ENCODE results near the gene CCBE1. TPM values are rescaled to one million over a fixed set of nuclear protein-coding genes. Genes with fewer than 3 reads are reported as not detected.

The CCBE1 gene
- total and polyA plus RNA-seq, 12 donors = 4.8 to 56.8 (median 26.4) TPM

DNA sequence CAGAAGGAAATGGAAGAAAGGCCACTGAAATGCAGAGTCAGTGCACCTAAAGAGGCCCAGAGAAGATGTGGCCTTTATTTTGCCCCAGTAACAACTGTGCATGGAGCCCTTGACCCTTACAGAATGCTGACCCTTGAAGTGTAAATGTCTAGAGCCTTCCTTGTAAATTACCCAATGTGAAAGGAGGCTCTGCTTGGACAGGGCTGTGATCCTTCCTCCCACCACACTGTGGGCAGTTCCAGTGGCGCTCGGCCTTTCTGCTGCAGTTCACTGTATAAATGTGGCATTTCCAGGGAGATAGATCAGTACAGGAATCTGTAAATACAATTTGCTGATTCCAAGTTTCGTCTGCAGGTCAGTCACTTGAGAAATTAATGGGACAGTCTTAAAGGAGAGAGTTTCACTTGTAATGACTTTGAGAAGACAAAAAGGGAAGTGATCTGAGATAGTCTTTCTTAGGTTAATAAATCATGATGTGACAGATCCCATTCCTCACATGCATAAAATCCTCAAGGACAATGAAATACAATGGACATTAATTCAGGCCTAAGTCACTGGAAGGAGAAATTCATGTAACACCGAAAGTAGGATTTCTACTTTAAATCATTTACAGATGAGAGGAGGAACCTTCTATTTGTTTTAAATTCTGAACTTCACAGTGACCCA, 204.3 kb downstream of the CCBE1 start:
- H3K27me3 ChIP-seq = no peaks in the 10 kb centered on the region
- 74 to 76% (median 75%) methylated on average over 4 of the region's 4 CpGs for WGBS, 4 donors
- H3K4me1 ChIP-seq (replicated peaks in 1 of 2) = no peaks in the 10 kb centered on the region
- DNase-seq = no peak
- intact Hi-C loops (cut with DNase I) = no loop called here
- no peaks in the 10 kb centered on the region for H3K9me3 ChIP-seq (replicated peaks in 1 of 3)
- no peaks in the 10 kb centered on the region for H3K36me3 ChIP-seq (replicated peaks in 1 of 2)
- H3K4me3 ChIP-seq = no peak overlapping the region
- no peak overlapping the region for H3K27ac ChIP-seq
- no peak for TF ChIP-seq POLR2A (IDR thresholded peaks at IDR 0.05)
- TF ChIP-seq, protein P1, sequence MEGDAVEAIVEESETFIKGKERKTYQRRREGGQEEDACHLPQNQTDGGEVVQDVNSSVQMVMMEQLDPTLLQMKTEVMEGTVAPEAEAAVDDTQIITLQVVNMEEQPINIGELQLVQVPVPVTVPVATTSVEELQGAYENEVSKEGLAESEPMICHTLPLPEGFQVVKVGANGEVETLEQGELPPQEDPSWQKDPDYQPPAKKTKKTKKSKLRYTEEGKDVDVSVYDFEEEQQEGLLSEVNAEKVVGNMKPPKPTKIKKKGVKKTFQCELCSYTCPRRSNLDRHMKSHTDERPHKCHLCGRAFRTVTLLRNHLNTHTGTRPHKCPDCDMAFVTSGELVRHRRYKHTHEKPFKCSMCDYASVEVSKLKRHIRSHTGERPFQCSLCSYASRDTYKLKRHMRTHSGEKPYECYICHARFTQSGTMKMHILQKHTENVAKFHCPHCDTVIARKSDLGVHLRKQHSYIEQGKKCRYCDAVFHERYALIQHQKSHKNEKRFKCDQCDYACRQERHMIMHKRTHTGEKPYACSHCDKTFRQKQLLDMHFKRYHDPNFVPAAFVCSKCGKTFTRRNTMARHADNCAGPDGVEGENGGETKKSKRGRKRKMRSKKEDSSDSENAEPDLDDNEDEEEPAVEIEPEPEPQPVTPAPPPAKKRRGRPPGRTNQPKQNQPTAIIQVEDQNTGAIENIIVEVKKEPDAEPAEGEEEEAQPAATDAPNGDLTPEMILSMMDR (IDR thresholded peaks at IDR 0.05) = no peak

DNA sequence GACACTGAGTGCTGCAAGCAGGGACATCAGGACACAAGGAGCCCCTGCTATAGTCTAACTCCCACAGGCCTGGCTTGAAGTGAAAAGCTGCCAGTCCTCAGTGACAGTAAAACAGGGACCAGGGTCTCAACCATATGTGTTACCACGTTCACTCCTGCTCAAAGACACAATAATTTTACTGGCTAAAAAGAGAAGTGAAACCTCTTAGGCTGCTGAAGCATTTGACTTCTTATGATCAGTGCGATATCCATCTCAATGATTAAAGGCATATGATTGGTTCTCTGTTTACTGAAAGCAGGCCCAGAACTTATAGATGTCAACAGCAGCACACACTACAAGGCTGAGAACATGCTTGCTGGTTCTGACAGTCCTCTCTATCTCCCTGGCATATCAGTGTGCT, 208.3 kb downstream of the CCBE1 start:
- Histone ChIP-seq H3K27me3 (no peaks in the 10 kb centered on the region), H3K9me3 (replicated peaks in 1 of 3) (no peaks in the 10 kb centered on the region), H3K4me3 (no peak overlapping the region), H3K27ac (no peak overlapping the region), H3K4me1 (replicated peaks in 1 of 2) (peaks cover 0 to 10% of the 10 kb centered on the region in 2 donors), H3K36me3 (replicated peaks in 1 of 2) (no peaks in the 10 kb centered on the region)
- intact Hi-C loops (cut with DNase I) = no loop called here
- 66 to 91% (median 82%) methylated on average over 2 of the region's 2 CpGs for WGBS, 4 donors
- DNase-seq = no peak
- TF ChIP-seq, protein P1 (IDR thresholded peaks at IDR 0.05) = no peak
- TF ChIP-seq POLR2A (IDR thresholded peaks at IDR 0.05) = no peak

DNA sequence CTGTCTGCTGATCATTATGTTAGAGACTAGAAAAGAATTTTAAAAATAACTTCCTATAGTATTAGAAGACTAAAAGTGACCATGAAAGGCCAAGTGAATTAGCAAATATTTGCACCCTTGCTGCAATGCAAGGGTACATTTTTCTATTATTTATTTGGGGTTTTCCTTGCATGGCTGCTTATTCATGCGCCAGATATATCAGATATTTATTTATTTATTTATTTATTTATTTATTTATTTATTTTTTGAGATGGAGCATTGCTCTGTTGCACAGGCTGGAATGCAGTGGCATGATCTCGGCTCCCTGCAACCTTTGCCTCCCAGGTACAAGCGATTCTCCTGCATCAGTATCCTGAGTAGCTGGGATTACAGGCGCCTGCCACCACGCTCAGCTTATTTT, 211.8 kb downstream of the CCBE1 start:
- Histone ChIP-seq H3K36me3 (replicated peaks in 1 of 2) (no peaks in the 10 kb centered on the region), H3K27me3 (no peaks in the 10 kb centered on the region), H3K9me3 (replicated peaks in 1 of 3) (no peaks in the 10 kb centered on the region), H3K4me3 (no peak overlapping the region), H3K27ac (no peak overlapping the region), H3K4me1 (replicated peaks in 1 of 2) (peaks cover 0 to 10% of the 10 kb centered on the region in 2 donors)
- DNase-seq = no peak
- TF ChIP-seq POLR2A (IDR thresholded peaks at IDR 0.05) = no peak
- TF ChIP-seq, protein P1 (IDR thresholded peaks at IDR 0.05) = no peak
- intact Hi-C loops (cut with DNase I) = no loop called here
- 76 to 95% (median 83%) methylated on average over 5 of the region's 5 CpGs for WGBS, 4 donors

DNA sequence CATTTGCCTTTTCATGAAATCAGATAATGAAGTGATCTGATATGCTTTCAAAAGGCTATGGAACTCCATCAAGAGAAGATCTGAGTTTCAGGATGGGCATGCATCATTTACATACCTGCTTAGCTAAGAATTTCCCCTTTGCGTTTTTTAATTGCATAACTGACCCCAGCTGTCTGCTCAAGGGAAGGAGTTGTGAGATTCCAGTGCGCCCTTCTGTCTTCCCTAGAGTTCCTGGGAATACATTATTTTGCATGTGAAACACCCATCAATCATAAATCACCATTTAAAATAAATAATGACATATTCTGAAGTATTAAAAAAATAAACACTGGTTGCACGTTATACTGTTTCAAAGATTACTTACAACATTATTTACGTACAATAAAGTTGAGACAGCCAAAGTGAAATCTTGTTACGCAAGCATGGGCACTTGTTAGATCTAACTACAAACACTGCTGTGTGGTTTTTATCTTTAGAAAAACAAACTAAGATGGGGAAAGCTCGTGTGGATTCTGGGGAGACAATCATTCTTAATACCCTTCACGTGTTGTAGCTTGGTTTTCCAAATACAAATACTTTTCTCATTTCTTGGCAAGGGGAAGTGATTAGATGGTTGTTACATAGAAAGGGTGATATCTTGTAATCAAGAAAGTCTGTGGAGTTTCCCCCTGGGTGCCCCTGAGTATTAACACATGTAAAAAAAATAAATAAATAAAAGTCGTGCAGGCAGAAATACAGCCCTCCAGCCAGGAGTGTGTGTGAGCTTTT, 212.5 kb downstream of the CCBE1 start:
- TF ChIP-seq, protein P1 (IDR thresholded peaks at IDR 0.05) = no peak
- no peak for TF ChIP-seq POLR2A (IDR thresholded peaks at IDR 0.05)
- H3K27ac ChIP-seq = no peak overlapping the region
- no peak overlapping the region for H3K4me3 ChIP-seq
- no peaks in the 10 kb centered on the region for H3K36me3 ChIP-seq (replicated peaks in 1 of 2)
- WGBS, 4 donors = 44 to 50% (median 46%) methylated on average over 8 of the region's 8 CpGs
- no peaks in the 10 kb centered on the region for H3K27me3 ChIP-seq
- peaks cover 0 to 10% of the 10 kb centered on the region in 2 donors for H3K4me1 ChIP-seq (replicated peaks in 1 of 2)
- no peak for DNase-seq
- intact Hi-C loops (cut with DNase I) = no loop called here
- H3K9me3 ChIP-seq (replicated peaks in 1 of 3) = no peaks in the 10 kb centered on the region

Measured in adrenal gland (tissue), 12 donors.